Stimulated activated naive CD8-positive, alpha-beta T cell treated with anti-CD3 and anti-CD28 coated beads, Interleukin-15, amount 100 ng/mL, for 72 hours (primary cell): ENCODE data around the gene STOML1.

ENCODE experiments used
- ATAC-seq: fragments of 150-1000 bp; cut with Tn5 transposase; 2 replicates; pipeline ENCODE4 v1.10.0; 2021; ENCODE audit warnings: mild to moderate bottlenecking, moderate library complexity
- DNase-seq, 2 donors: peaks; one replicate each; pipeline ENCODE4 v3.0.0; 2021 to 2022
- H3K27ac Mint-ChIP-seq, 2 donors: one replicate each; pipeline ENCODE4 v1.8.0; 2022; ENCODE audit warnings: mild to moderate bottlenecking in 2 of 2, mixed read lengths in 2 of 2, moderate library complexity in 2 of 2
- H3K27me3 Mint-ChIP-seq: one replicate; pipeline ENCODE4 v1.8.0; 2022; ENCODE audit warnings: mixed read lengths
- H3K4me1 Mint-ChIP-seq: one replicate; pipeline ENCODE4 v1.8.0; 2022; ENCODE audit warnings: mild to moderate bottlenecking, mixed read lengths
- H3K4me3 Mint-ChIP-seq, 2 donors: one replicate each; pipeline ENCODE4 v1.8.0; 2022; ENCODE audit warnings: mild to moderate bottlenecking in 2 of 2, mixed read lengths in 2 of 2, moderate library complexity in 1 of 2
- H3K9me3 Mint-ChIP-seq, 2 donors: one replicate each; pipeline ENCODE4 v1.8.0; 2022; ENCODE audit warnings: mixed read lengths in 2 of 2

The STOML1 gene

DNA sequence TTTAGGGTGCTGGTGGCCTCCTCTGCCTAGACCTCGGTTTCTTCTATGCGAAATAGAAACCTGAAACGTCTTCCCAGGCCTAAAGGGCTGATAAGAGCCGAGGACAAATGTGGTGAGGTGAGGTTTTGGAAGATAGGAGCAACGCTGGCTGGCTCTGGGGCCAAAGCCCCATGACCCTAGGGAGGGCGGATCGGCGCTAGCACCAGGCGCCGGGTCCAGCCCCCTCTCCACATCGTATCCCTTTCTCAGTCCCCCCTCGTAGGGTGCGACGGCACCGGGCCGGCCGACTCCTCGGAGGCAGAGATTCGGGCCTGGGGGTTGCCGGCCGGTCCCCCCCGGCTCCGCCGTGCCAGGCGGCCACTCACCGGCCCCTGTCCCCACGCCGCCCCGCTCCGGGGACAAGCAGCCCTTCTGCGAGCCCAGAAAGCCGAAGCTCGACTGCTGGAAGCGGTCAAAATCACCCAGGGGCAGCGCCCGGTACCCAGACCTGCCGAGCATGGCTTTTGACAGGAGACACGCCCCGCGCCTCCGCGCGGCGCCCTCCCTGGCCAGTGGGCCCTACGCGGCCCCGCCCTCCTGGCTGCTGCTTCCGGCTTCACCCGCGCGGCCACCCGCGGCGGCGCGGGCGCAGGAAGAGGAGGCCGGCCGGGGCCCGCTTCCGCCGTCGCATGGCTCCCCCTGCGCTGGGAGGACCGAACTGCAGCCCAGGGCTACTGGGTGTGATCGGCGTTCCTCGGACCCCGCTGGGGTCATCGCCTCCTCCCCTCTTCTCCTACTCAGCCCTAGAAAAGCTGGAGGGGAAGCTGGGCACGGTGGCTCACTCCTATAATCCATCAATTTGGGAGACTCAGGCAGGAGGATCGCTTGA lies at the start of gene STOML1:
TSS of gene STOML1 (minus strand) at position 570 of the 868 bp plus-strand sequence. CDS start at position 498, 72 bp downstream.
- Mint-ChIP-seq H3K9me3 (no peaks in the 10 kb centered on the region), H3K27me3 (no peaks in the 10 kb centered on the region), H3K4me3 (peak within 1 kb of the TSS; percentile 91 to 94), H3K4me1 (peaks cover 65% of the 10 kb centered on the region), H3K27ac (peak within 1 kb of the TSS; percentile 86 to 96)
- DNase-seq (peak; percentile 94 to 95), ATAC-seq (peak; percentile 89)

DNA sequence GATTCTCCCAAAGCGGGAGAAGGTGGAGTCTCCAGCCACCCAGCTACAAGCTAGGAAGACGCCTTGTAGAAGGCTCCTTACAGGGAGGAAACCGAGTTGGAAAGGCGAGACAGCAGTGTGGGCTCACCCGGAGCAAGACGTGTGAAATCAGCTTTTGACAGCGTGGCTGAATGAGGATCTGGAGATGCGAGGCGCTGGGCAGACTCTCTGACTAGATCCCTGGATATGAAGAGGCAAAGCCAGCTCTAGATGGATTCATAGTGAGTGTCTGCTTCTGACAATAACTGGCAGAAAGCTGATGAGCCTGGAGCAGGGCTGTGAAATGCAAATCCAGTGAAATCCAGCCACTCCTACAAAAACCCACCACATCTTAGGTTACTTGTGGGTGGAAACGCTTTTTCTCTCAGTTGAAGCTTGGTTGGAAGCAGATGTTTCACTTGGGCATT lies 49.2 kb upstream of the STOML1 start:
- Mint-ChIP-seq H3K27ac (peak overlapping the region in 1 of 2 donors; percentile 60), H3K4me3 (no peak overlapping the region), H3K4me1 (peaks cover 4% of the 10 kb centered on the region), H3K27me3 (no peaks in the 10 kb centered on the region), H3K9me3 (no peaks in the 10 kb centered on the region)
- ATAC-seq: no peak
- no peak for DNase-seq

DNA sequence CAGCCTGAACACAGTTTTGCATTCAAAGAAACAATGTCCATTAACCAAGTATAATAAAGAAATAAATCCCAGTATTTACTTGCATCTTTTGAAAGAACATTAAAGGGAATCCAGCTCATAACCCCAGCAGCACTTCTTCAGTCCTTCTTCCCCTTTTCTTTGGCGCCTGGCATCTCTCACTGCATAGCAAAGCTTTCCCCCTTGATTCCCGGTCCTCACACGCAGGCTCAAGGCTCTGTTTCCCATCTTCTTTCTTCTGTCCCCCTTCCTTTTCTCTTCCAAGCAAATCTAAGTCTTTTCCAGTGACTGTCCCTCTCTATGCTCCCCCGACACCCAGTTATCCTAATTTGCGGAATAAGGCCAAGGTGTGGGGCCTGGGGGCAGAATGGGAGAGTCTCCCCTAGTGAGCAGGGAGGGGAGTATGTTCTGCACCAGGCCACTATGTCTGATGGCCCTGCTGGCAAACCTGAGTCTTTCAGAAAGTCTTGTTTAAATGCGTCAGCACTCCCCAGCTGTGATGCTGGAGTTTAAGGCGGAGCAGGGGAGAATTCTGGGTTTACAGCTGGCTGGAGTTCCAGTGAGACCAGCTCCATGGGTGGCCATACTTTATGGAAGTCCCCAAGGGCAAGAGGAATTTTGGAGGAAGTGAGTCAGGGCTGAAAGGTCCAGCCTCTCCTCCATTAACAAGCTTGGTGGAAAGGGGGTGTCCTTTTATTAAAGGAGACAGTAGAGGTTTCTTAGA lies 48.2 kb upstream of the STOML1 start:
- H3K4me3 Mint-ChIP-seq: no peak overlapping the region
- ATAC-seq (no peak), DNase-seq (no peak)
- no peaks in the 10 kb centered on the region for H3K27me3 Mint-ChIP-seq
- no peaks in the 10 kb centered on the region for H3K9me3 Mint-ChIP-seq
- peaks cover 4% of the 10 kb centered on the region for H3K4me1 Mint-ChIP-seq
- H3K27ac Mint-ChIP-seq: peak overlapping the region; percentile 27 to 92

DNA sequence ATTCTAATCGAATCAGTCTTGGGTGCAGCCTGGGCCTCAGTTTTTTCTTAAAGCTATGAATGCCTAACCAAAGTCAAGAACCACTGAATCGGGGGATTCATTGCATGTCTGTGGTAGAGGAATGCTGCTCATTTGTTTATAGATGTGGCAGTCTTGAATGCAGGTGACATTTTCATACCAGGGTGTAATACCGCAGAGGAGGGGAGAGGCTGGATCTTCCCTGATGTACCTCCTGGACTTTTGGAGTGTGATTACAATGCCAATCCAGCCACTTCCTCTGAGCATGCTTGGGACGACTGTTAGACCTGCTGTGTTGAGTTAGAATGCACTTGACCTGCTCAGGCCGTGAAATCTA lies 47.5 kb upstream of the STOML1 start:
- H3K27ac Mint-ChIP-seq: no peak overlapping the region
- H3K9me3 Mint-ChIP-seq: no peaks in the 10 kb centered on the region
- H3K4me3 Mint-ChIP-seq: no peak overlapping the region
- ATAC-seq (no peak), DNase-seq (no peak)
- H3K27me3 Mint-ChIP-seq: no peaks in the 10 kb centered on the region
- peaks cover 4% of the 10 kb centered on the region for H3K4me1 Mint-ChIP-seq

- ATAC-seq (no peak), DNase-seq (no peak)
- Mint-ChIP-seq H3K4me1 (peaks cover 4% of the 10 kb centered on the region), H3K4me3 (no peak overlapping the region), H3K27me3 (no peaks in the 10 kb centered on the region), H3K27ac (peak overlapping the region; percentile 57 to 59), H3K9me3 (no peaks in the 10 kb centered on the region)
Measured at GRCh38 chr15:74038707-74039655, 46.9 kb upstream of the STOML1 start.

DNA sequence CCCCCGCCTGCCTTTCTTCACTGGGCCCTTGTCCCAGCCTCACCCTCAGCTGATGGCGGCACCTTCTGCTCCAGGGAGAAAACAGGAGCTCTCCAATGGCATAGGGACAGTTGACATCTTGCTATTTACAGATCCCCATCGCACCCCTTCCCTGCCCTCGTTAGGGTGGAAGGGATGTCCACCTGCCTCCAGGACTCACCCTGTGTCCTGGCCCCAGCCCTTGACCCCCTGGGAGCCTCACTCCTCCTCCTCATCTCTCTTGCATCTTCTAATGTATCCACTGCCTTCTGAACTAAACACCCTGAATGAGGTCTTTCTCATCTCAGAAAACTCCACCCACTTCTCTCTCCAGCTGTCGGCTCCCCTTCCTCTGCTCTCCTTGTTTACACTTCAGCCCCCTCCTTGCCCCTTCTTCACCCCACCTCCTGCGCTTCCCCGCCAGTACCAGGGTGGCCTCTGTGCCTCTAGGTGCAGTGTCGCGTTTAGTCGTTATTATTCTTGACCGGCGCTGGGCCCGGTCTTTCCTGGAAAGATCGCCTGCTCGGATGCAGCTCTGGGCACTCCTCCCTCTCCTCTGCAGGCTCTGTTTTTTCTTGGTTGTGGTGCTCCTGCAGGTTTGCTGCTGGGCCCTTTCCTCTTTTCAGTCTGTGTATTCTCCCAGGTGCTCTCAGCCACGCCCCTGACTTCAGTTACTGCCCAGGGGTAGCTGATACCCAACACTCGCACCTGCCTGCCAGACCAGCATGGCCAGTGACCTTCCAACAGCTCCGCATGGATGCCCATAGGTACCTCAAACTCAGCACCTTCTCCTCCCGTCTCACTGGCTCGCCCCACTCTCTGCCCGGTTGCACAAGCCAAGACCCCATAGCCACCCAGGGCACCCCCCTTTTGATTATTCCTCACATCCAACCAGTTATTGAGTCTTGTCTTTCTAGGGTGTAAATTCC lies 45.3 kb upstream of the STOML1 start:
- Mint-ChIP-seq H3K27me3 (no peaks in the 10 kb centered on the region), H3K4me1 (peaks cover 4% of the 10 kb centered on the region), H3K27ac (peak overlapping the region in 1 of 2 donors; percentile 72), H3K9me3 (no peaks in the 10 kb centered on the region), H3K4me3 (no peak overlapping the region)
- DNase-seq (no peak), ATAC-seq (no peak)

DNA sequence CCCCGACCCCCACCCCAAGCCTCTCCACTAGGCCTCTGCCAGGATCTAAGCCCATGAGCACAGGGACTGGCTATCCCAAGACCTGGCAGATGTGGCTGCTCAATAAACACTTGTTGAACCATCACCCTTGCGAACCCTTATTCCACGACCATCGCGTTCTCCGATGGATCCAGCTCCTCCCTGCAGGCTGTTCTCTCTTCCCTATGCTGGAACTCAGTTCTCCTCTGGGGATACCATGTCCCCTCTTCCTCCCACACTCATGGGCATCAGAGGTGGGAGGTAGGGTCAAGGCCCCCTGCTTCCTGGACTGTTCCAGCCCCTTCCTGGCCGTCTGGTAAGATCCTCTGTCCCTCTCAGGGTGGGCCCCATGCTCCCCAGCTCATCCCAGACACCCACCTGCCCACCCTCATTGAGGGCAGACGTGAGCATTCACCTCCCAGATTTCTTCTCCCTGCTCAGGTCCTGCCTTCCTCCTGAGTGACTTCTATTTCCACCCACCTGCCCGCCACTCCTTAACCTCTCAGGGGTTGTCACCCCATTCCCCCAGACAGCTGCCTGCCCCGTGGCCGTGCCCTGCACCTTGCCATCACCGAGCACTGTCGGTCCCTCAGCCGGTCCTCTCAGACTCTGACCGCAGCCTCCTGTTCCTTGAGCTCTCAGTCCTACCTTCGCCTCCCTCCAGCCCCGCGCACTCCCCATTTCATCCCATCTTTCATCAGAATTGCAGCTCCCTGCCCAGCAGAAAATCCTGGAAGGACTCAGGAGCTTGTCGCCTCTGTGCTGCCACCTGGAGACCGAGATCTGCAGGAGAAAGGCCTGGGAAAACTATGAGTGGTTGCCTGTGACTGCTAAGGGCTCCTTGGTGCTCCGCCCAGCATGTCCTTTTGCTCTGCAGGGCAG lies 44.4 kb upstream of the STOML1 start:
- H3K27me3 Mint-ChIP-seq: no peaks in the 10 kb centered on the region
- no peak overlapping the region for H3K4me3 Mint-ChIP-seq
- ATAC-seq: no peak
- DNase-seq: no peak
- peaks cover 4% of the 10 kb centered on the region for H3K4me1 Mint-ChIP-seq
- H3K9me3 Mint-ChIP-seq: no peaks in the 10 kb centered on the region
- peak overlapping the region; percentile 4 to 94 for H3K27ac Mint-ChIP-seq

DNA sequence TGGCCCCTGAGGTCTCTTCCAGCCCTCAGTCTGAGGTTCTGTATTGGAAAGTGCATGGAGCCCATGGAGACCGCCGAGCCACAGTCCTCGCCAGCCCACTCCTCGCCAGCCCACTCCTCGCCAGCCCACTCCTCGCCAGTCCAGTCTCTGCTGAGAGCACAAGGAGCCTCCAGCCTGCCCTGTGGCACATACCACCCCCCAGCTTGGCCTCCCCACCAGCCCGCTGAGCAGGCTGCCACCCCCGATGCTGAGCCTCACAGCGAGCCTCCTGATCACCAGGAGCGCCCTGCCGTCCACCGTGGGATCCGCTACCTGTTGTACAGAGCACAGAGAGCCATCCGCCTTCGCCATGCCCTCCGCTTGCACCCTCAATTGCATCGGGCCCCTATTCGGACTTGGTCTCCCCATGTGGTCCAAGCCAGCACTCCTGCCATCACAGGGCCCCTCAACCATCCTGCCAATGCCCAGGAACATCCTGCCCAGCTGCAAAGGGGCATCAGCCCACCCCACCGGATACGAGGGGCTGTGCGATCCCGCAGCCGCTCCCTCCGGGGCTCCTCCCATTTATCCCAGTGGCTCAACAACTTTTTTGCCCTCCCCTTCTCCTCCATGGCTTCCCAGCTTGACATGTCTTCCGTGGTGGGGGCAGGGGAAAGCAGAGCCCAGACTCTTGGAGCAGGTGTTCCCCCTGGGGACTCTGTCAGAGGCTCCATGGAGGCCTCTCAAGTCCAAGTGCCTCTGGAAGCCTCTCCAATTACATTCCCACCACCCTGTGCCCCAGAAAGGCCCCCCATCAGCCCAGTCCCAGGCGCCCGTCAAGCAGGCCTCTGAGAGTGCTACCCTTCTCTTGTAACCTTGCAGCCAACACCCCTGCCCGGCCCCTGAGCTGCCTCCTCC lies 43.3 kb upstream of the STOML1 start:
- no peak for DNase-seq
- H3K4me3 Mint-ChIP-seq: no peak overlapping the region
- no peak for ATAC-seq
- peak overlapping the region in 1 of 2 donors; percentile 5 for H3K27ac Mint-ChIP-seq
- H3K4me1 Mint-ChIP-seq: peaks cover 4% of the 10 kb centered on the region
- no peaks in the 10 kb centered on the region for H3K27me3 Mint-ChIP-seq
- no peaks in the 10 kb centered on the region for H3K9me3 Mint-ChIP-seq

DNA sequence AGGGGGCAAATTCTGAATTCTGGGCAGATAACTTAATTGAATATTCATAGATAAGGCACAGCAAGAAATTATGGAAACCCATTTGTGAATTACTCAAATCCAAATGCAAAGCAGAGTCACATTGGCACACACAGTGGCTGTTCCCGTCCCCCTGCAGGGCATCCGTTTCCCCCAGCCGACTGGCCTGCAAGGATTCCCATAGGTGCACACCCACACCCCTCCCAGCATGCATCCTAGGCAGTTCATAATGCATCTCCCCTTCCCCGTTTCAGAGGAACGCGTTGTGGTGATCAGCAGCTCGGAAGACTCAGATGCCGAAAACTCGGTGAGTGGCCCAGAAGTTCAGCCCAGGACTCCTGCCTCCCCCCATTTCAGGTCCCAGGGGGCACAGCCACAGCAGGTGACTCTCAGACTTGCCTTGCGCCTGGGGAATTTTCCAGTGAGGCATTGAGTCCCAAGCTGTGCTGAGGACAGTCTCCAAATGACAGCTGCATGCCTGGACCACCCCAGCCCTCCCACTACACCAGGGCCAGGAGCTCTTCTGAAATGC lies 42.2 kb upstream of the STOML1 start:
- DNase-seq: no peak
- H3K9me3 Mint-ChIP-seq: no peaks in the 10 kb centered on the region
- H3K27ac Mint-ChIP-seq: no peak overlapping the region
- peaks cover 4% of the 10 kb centered on the region for H3K4me1 Mint-ChIP-seq
- ATAC-seq: no peak
- H3K4me3 Mint-ChIP-seq: no peak overlapping the region
- no peaks in the 10 kb centered on the region for H3K27me3 Mint-ChIP-seq

- no peaks in the 10 kb centered on the region for H3K9me3 Mint-ChIP-seq
- DNase-seq (no peak), ATAC-seq (no peak)
- no peak overlapping the region for H3K4me3 Mint-ChIP-seq
- H3K27ac Mint-ChIP-seq: peak overlapping the region in 1 of 2 donors; percentile 12
- no peaks in the 10 kb centered on the region for H3K4me1 Mint-ChIP-seq
- no peaks in the 10 kb centered on the region for H3K27me3 Mint-ChIP-seq
Measured at GRCh38 chr15:74032606-74033561, 40.8 kb upstream of the STOML1 start.

DNA sequence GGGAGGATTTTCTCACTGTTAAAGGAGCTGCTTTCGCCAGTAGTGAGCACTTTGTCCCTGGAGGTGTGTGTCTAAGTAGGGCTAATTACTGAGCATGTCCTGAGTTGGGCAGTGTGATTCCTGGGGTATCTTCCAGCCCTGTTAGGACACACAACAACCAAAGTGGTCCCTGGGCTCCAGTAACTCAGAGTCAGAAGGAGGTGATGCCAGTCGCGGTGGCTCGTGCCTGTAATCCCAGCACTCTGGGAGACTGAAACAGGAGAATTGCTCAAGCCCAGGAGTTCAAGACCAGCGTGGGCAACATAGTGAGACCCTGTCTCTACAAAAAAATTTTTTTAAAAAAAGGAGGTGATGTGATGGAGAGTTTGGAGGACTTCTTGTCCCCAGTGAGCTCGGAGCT lies 40.0 kb upstream of the STOML1 start:
- H3K4me3 Mint-ChIP-seq: no peak overlapping the region
- no peak for ATAC-seq
- no peaks in the 10 kb centered on the region for H3K9me3 Mint-ChIP-seq
- no peaks in the 10 kb centered on the region for H3K27me3 Mint-ChIP-seq
- peak overlapping the region; percentile 22 to 71 for H3K27ac Mint-ChIP-seq
- no peak for DNase-seq
- H3K4me1 Mint-ChIP-seq: no peaks in the 10 kb centered on the region

- H3K27ac Mint-ChIP-seq: no peak overlapping the region
- H3K4me3 Mint-ChIP-seq: no peak overlapping the region
- H3K4me1 Mint-ChIP-seq: no peaks in the 10 kb centered on the region
- no peaks in the 10 kb centered on the region for H3K9me3 Mint-ChIP-seq
- no peaks in the 10 kb centered on the region for H3K27me3 Mint-ChIP-seq
- no peak for ATAC-seq
- no peak for DNase-seq
Measured at GRCh38 chr15:74028646-74029045, 36.6 kb upstream of the STOML1 start.
